Neural crest cell (in vitro differentiated cells): ENCODE data around the gene SDCCAG8. TPM values are rescaled to one million over a fixed set of nuclear protein-coding genes. Genes with fewer than 3 reads are reported as not detected.

Experiments
- DNase-seq: peaks from one replicate; pipeline ENCODE4 v3.0.0; 2021; ENCODE audit warnings: low read depth, mixed read lengths, low spot score
- H3K27ac Mint-ChIP-seq: one replicate; pipeline ENCODE4 v1.8.0; 2021; ENCODE audit warnings: mild to moderate bottlenecking, mixed read lengths; ENCODE audit not compliant: unreplicated experiment
- H3K27me3 Mint-ChIP-seq: 2 replicates; pipeline ENCODE4 v1.8.0; 2021; ENCODE audit warnings: low read depth, mild to moderate bottlenecking, mixed read lengths
- H3K36me3 Mint-ChIP-seq: 2 replicates; pipeline ENCODE4 v1.8.0; 2021; ENCODE audit warnings: low read depth, mild to moderate bottlenecking, mixed read lengths
- H3K4me1 Mint-ChIP-seq: 2 replicates; pipeline ENCODE4 v1.8.0; 2021; ENCODE audit warnings: mixed read lengths
- H3K4me3 Mint-ChIP-seq: one replicate; pipeline ENCODE4 v1.8.0; 2021; ENCODE audit warnings: mild to moderate bottlenecking, mixed read lengths
- H3K9me3 Mint-ChIP-seq: 2 replicates; pipeline ENCODE4 v1.8.0; 2021; ENCODE audit warnings: mixed read lengths
- total RNA-seq: library from RNA; stranded (reverse); gene quantifications from 2 replicates; pipeline ENCODE4 v1.2.1, GENCODE V29; 2021
- TF ChIP-seq, protein P1 (sequence below): fragments of 200-600 bp; sonication (generic); conservative IDR thresholded peaks from 2 replicates; pipeline ENCODE4 v1.5.0; 2021; ENCODE audit warnings: antibody characterized with exemption, mild to moderate bottlenecking

The SDCCAG8 gene
- total RNA-seq, 1 donor from 2014 or later = 19.9 TPM

DNA sequence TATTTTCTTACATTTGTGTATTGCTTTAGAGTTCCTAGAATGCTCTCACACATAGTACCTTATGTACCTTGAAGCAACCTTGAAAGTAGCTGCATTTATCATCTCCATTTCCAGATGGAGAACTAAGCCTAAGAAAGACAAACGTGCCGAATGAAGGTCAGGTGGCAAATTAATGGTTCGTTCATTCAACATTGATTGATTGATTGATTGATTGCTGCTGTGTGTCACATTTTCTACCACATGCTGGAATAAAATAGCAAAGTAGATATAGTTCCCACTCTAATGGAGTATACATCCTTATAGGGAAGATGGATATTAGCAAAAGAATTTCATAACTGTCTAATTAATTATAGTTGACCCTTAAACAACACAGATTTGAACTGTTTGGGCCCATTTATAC is 172.2 kb downstream of the SDCCAG8 start:
- H3K27me3 Mint-ChIP-seq = no peaks in the 10 kb centered on the region
- H3K4me1 Mint-ChIP-seq = peaks cover 5% of the 10 kb centered on the region
- DNase-seq = no peak
- no peak overlapping the region for H3K4me3 Mint-ChIP-seq
- H3K27ac Mint-ChIP-seq = no peak overlapping the region
- TF ChIP-seq, protein P1, sequence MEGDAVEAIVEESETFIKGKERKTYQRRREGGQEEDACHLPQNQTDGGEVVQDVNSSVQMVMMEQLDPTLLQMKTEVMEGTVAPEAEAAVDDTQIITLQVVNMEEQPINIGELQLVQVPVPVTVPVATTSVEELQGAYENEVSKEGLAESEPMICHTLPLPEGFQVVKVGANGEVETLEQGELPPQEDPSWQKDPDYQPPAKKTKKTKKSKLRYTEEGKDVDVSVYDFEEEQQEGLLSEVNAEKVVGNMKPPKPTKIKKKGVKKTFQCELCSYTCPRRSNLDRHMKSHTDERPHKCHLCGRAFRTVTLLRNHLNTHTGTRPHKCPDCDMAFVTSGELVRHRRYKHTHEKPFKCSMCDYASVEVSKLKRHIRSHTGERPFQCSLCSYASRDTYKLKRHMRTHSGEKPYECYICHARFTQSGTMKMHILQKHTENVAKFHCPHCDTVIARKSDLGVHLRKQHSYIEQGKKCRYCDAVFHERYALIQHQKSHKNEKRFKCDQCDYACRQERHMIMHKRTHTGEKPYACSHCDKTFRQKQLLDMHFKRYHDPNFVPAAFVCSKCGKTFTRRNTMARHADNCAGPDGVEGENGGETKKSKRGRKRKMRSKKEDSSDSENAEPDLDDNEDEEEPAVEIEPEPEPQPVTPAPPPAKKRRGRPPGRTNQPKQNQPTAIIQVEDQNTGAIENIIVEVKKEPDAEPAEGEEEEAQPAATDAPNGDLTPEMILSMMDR = no peak
- peaks cover 6% of the 10 kb centered on the region for H3K9me3 Mint-ChIP-seq
- peaks cover 24% of the 10 kb centered on the region for H3K36me3 Mint-ChIP-seq

DNA sequence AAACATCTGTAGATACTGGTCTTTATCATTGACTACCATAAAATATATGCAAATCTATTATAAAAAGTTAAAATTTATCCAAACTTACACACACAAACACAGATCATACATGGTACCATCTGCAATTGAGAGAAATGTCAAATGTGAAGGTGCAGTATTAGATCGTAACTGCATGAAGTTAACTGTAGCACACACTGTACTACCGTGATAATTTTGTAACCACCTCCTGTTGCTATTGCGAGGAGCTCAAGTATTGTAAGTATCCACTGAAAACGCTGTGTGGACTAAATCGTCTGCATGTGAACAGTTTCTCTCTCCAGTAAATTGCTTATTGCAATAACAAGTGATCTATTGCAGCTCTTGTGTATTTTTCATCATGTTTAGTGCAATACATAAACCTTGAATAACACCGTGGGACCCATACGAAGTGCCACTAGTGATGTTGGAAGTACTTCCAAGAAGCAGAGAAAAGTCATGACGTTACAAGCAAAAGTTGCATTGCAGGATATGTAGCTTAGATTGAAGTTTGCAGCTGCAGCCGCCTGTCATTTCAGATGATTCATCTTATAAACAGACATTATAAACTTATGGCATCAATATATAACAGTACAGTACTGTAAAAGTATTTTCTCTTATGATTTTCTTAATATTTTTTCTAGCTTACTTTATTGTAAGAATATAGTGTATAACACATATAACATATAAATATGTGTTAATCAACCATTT is 172.9 kb downstream of the SDCCAG8 start:
- Mint-ChIP-seq H3K27ac (no peak overlapping the region), H3K36me3 (peaks cover 24% of the 10 kb centered on the region)

DNA sequence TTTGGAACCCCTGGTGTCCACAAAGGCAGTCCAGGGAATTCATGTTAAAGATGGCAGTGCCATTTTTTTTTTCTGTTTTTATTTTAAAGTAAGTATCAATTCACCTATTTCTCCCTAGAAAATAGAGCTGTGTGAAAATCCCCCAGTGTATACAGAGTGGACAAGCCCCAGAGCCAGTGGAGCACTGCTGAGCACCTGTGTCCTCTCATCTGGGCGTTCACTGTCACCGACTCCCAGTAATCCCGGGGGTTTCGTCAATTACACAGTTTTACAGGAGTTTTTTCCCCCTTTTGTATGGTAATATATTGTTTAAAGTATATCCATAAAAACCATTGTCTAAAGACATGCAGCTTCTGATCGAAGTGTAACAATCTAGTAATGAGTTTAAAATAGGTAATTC is 175.8 kb downstream of the SDCCAG8 start:
- Mint-ChIP-seq H3K27ac (no peak overlapping the region), H3K9me3 (peaks cover 6% of the 10 kb centered on the region), H3K36me3 (peaks cover 20% of the 10 kb centered on the region), H3K4me1 (peaks cover 5% of the 10 kb centered on the region), H3K4me3 (no peak overlapping the region), H3K27me3 (no peaks in the 10 kb centered on the region)
- TF ChIP-seq, protein P1 = no peak
- no peak for DNase-seq

More for the DNA sequence above, 172.9 kb downstream of the SDCCAG8 start:
- Mint-ChIP-seq H3K4me1 (peaks cover 5% of the 10 kb centered on the region), H3K4me3 (no peak overlapping the region), H3K27me3 (no peaks in the 10 kb centered on the region), H3K9me3 (peaks cover 6% of the 10 kb centered on the region)
- TF ChIP-seq, protein P1 = no peak
- DNase-seq = no peak

DNA sequence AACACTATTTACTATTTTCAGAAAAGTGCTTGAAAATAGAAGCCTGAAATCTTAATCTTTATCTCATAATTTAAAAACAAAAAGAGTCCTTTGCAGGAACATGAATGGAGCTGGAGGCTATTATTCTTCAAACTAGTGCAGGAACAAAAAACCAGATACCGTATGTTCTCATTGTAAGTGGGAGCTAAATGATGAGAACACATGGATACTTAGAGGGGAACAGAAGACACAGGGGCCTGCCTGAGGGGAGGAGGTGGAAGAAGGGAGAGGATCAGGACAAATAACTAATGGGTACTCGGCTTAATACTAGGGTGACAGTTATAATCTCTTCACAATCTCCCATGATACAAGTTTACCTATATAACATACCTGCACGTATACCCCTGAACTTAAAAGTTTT is 176.3 kb downstream of the SDCCAG8 start:
- Mint-ChIP-seq H3K4me3 (no peak overlapping the region), H3K36me3 (peaks cover 19% of the 10 kb centered on the region), H3K4me1 (peaks cover 5% of the 10 kb centered on the region), H3K27ac (no peak overlapping the region), H3K9me3 (peaks cover 6% of the 10 kb centered on the region), H3K27me3 (no peaks in the 10 kb centered on the region)
- DNase-seq = no peak
- TF ChIP-seq, protein P1 = no peak

DNA sequence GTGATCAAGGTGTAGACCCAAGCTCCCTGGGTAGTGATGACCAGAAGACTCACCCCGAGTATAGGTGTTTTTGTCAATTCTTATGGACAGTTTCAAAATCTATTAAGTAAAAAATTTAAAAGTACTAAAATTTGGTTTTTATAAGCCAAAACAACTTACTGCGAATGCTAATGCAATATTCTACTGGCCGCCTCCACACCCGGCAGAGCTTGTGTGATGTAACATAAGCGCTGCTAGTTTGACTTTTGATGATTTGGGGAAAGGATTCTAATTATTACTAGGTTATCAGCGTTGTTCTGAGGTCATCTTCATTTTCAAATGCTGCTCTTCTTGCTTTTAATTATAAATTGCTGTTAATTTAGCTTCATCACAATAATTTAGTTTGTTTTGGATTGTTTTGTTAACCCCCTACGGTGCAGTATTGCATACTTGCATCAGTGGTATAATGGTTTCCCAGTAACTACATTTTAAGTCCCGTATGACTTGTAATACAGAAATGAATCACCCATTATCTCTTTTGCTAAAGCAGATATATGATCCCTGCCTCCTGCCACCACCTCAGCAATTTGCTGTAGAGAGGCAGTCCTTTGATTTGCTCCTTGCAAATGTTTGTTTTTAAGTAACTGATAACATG is 178.0 kb downstream of the SDCCAG8 start:
- Mint-ChIP-seq H3K9me3 (peaks cover 4% of the 10 kb centered on the region), H3K27me3 (no peaks in the 10 kb centered on the region), H3K4me3 (no peak overlapping the region), H3K27ac (no peak overlapping the region), H3K36me3 (peaks cover 16% of the 10 kb centered on the region), H3K4me1 (peaks cover 5% of the 10 kb centered on the region)
- TF ChIP-seq, protein P1 = no peak
- DNase-seq = no peak
